ENCODE results near the gene WDFY4.

WDFY4 gene

DNA sequence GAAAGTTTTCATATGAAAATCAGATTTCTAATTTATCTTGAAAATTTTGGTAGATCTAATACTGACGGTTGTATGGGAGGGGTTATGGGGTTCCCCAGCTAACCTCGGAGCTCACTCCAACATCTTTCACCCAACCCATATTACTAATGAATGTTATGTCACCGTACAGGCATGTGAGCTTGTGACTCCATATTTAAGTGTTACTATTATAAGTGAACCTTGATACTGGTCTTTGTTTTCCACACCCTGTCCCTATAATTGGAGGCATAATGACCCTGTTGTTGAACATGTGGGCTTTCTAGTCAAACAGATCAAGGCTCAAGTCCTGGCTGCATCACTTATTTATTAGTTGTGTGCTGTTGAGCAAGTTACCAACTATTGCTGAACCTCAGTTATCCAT, 27.2 kb downstream of the WDFY4 start:
- no peak for TF ChIP-seq ISL1 (CRISPR knock-in tag; IDR thresholded peaks at IDR 0.05)
- no peak for TF ChIP-seq PPARA (CRISPR knock-in tag; IDR thresholded peaks at IDR 0.05; ENCODE audit: borderline replicate concordance)
- TF ChIP-seq, protein P1, sequence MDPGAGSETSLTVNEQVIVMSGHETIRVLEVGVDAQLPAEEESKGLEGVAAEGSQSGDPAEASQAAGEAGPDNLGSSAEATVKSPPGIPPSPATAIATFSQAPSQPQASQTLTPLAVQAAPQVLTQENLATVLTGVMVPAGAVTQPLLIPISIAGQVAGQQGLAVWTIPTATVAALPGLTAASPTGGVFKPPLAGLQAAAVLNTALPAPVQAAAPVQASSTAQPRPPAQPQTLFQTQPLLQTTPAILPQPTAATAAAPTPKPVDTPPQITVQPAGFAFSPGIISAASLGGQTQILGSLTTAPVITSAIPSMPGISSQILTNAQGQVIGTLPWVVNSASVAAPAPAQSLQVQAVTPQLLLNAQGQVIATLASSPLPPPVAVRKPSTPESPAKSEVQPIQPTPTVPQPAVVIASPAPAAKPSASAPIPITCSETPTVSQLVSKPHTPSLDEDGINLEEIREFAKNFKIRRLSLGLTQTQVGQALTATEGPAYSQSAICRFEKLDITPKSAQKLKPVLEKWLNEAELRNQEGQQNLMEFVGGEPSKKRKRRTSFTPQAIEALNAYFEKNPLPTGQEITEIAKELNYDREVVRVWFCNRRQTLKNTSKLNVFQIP (CRISPR knock-in tag; IDR thresholded peaks at IDR 0.05; ENCODE audit: borderline replicate concordance, low read depth): no peak
- no peak for ATAC-seq

DNA sequence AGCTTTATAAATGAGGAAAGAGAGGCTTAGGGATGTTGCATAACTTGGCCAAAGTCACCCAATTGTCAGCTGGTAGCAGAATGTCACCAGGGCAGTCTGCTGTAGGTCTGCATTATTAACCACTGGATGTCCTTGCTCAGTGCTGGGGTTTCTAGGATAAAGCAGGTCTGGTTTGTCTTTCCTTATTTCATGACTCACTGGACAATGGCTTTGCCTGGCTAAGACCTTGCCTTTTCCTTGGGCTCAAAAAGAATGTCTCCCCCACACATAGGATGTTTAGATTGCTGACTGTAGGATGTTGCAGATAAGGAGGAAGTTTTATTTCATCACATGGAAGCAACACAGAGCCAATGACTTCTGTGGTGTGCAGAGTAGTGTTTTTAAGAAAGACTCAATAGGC, 29.4 kb downstream of the WDFY4 start:
- ATAC-seq: no peak
- TF ChIP-seq ISL1 (CRISPR knock-in tag; IDR thresholded peaks at IDR 0.05) (no peak), RARB (CRISPR knock-in tag; IDR thresholded peaks at IDR 0.05) (no peak), ESRRG (CRISPR knock-in tag; IDR thresholded peaks at IDR 0.05) (no peak), ZFP30 (CRISPR knock-in tag; IDR thresholded peaks at IDR 0.05) (no peak), OSR1 (CRISPR knock-in tag; IDR thresholded peaks at IDR 0.05) (no peak), CSDC2 (CRISPR knock-in tag; IDR thresholded peaks at IDR 0.05) (no peak), PPARA (CRISPR knock-in tag; IDR thresholded peaks at IDR 0.05; ENCODE audit: borderline replicate concordance) (no peak)
- TF ChIP-seq, protein P2, sequence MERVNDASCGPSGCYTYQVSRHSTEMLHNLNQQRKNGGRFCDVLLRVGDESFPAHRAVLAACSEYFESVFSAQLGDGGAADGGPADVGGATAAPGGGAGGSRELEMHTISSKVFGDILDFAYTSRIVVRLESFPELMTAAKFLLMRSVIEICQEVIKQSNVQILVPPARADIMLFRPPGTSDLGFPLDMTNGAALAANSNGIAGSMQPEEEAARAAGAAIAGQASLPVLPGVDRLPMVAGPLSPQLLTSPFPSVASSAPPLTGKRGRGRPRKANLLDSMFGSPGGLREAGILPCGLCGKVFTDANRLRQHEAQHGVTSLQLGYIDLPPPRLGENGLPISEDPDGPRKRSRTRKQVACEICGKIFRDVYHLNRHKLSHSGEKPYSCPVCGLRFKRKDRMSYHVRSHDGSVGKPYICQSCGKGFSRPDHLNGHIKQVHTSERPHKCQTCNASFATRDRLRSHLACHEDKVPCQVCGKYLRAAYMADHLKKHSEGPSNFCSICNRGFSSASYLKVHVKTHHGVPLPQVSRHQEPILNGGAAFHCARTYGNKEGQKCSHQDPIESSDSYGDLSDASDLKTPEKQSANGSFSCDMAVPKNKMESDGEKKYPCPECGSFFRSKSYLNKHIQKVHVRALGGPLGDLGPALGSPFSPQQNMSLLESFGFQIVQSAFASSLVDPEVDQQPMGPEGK (CRISPR knock-in tag; IDR thresholded peaks at IDR 0.05; ENCODE audit: borderline replicate concordance): no peak

DNA sequence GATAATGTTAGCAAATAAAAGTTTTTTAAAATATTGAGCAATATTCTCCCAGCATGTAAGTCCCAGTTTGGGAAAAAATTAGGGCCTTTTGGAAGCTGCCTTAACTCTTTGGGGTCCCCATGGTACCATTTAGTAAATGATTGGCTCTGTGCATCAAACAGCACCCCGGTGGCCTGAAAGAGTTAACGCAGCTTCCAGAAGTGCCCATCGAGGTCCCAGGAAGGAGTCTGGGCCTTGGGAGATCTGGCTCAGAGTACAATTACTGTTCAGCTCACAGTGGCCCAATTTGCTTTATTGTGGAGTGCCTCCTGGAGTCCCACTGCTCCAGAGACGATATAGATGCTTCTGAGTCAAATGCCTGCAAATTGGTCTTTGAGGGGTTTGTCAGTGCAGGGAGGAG, 31.7 kb downstream of the WDFY4 start:
- TF ChIP-seq BACH2 (CRISPR knock-in tag; IDR thresholded peaks at IDR 0.05; ENCODE audit: borderline replicate concordance): no peak
- TF ChIP-seq GLIS3 (CRISPR knock-in tag; IDR thresholded peaks at IDR 0.05): no peak
- TF ChIP-seq OSR1 (CRISPR knock-in tag; IDR thresholded peaks at IDR 0.05): no peak
- TF ChIP-seq ZFP30 (CRISPR knock-in tag; IDR thresholded peaks at IDR 0.05): no peak
- no peak for TF ChIP-seq ZNF565 (CRISPR knock-in tag; conservative IDR thresholded peaks at IDR 0.05; ENCODE audit: low read depth)
- ATAC-seq: no peak

DNA sequence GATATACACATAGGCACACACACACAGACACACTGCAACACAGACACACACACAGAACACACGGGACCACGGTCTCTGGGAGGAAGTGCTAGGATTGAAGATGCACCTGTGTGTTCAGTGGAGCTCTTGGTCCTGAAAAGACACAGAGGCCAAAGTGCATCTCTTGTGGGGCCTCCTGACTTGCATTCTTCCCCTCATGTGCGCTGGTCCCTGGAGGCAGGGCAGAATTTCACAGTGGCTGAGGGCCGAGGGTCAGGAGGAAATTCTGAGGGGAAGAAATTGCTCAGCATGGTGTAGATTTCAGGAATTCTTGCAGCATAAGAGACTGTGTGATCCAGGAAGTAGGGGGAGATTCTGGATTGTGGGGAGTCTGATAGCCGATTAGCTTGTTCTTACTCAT, 35.9 kb downstream of the WDFY4 start:
- no peak for ATAC-seq
- TF ChIP-seq, protein P3, sequence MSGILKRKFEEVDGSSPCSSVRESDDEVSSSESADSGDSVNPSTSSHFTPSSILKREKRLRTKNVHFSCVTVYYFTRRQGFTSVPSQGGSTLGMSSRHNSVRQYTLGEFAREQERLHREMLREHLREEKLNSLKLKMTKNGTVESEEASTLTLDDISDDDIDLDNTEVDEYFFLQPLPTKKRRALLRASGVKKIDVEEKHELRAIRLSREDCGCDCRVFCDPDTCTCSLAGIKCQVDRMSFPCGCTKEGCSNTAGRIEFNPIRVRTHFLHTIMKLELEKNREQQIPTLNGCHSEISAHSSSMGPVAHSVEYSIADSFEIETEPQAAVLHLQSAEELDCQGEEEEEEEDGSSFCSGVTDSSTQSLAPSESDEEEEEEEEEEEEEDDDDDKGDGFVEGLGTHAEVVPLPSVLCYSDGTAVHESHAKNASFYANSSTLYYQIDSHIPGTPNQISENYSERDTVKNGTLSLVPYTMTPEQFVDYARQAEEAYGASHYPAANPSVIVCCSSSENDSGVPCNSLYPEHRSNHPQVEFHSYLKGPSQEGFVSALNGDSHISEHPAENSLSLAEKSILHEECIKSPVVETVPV (CRISPR knock-in tag; IDR thresholded peaks at IDR 0.05): no peak
- TF ChIP-seq ZNF565 (CRISPR knock-in tag; conservative IDR thresholded peaks at IDR 0.05; ENCODE audit: low read depth): no peak
- no peak for TF ChIP-seq ZFP3 (CRISPR knock-in tag; IDR thresholded peaks at IDR 0.05)
- TF ChIP-seq PPARA (CRISPR knock-in tag; IDR thresholded peaks at IDR 0.05; ENCODE audit: borderline replicate concordance): no peak
- TF ChIP-seq ARNTL (CRISPR knock-in tag; IDR thresholded peaks at IDR 0.05; ENCODE audit: borderline replicate concordance, low read depth): no peak
- TF ChIP-seq ZFP30 (CRISPR knock-in tag; IDR thresholded peaks at IDR 0.05): no peak

DNA sequence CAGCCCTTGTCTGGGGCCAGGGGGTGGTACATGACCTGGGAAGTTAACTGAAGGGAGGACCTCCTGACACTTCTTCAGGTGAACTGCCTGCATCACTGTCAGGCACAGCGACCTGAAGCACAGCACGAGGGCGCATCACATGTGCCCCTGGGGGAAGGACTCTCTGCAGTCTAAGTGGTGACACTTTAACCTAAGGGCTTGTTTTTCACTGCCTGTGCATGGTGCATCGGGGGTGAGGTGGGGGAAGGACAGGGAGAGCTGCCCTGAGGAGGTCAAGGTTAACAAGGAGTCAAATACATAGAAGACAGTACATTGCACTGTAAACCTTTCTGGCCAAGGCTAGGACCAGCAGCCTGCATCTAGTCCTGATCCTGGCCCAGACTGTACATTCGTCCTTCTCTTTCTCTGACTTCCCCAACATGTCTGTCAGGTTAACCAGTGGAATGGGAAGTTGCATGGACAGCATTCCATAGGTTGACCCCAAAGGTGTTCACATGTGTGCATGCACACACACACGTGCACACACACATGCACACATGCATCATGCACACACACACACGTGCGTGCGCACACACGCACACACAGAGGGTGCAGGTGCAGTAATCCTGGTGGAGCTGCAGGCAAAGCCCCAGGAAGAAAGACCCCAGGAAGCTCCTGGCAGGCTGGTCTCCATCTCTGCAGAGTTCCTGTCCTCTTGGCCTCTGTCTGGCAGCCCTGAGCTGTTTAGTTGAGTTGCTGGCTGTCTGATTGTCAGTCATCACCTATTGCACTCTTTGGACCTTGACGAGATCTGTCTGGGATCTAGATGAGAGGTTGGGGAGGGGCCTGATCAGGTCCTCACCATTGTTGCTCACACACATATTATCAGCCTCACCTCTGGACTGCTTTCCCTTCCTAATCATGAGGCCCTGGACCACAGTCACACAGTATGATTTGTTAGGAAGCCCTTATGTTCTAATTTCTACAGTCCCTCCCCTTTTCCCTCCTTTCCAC, 37.8 kb downstream of the WDFY4 start:
- no peak for ATAC-seq
- TF ChIP-seq GLIS3 (CRISPR knock-in tag; IDR thresholded peaks at IDR 0.05) (no peak), SNAI2 (CRISPR knock-in tag; IDR thresholded peaks at IDR 0.05) (no peak), ZNF8 (CRISPR knock-in tag; IDR thresholded peaks at IDR 0.05) (no peak), ESRRG (CRISPR knock-in tag; IDR thresholded peaks at IDR 0.05) (no peak), ZNF70 (CRISPR knock-in tag; IDR thresholded peaks at IDR 0.05) (no peak), ARNTL (CRISPR knock-in tag; IDR thresholded peaks at IDR 0.05; ENCODE audit: borderline replicate concordance, low read depth) (no peak), CSDC2 (CRISPR knock-in tag; IDR thresholded peaks at IDR 0.05) (no peak), ISL1 (CRISPR knock-in tag; IDR thresholded peaks at IDR 0.05) (no peak), TCF4 (CRISPR knock-in tag; IDR thresholded peaks at IDR 0.05; ENCODE audit: borderline replicate concordance) (no peak), TOX (CRISPR knock-in tag; IDR thresholded peaks at IDR 0.05; ENCODE audit: borderline replicate concordance) (no peak), BACH2 (CRISPR knock-in tag; IDR thresholded peaks at IDR 0.05; ENCODE audit: borderline replicate concordance) (no peak), ZFP30 (CRISPR knock-in tag; IDR thresholded peaks at IDR 0.05) (no peak), OSR1 (CRISPR knock-in tag; IDR thresholded peaks at IDR 0.05) (no peak), ZNF565 (CRISPR knock-in tag; conservative IDR thresholded peaks at IDR 0.05; ENCODE audit: low read depth) (no peak), ZFP3 (CRISPR knock-in tag; IDR thresholded peaks at IDR 0.05) (no peak)
- TF ChIP-seq, protein P3 (CRISPR knock-in tag; IDR thresholded peaks at IDR 0.05): no peak
- TF ChIP-seq, protein P2 (CRISPR knock-in tag; IDR thresholded peaks at IDR 0.05; ENCODE audit: borderline replicate concordance): no peak
- TF ChIP-seq, protein P4, sequence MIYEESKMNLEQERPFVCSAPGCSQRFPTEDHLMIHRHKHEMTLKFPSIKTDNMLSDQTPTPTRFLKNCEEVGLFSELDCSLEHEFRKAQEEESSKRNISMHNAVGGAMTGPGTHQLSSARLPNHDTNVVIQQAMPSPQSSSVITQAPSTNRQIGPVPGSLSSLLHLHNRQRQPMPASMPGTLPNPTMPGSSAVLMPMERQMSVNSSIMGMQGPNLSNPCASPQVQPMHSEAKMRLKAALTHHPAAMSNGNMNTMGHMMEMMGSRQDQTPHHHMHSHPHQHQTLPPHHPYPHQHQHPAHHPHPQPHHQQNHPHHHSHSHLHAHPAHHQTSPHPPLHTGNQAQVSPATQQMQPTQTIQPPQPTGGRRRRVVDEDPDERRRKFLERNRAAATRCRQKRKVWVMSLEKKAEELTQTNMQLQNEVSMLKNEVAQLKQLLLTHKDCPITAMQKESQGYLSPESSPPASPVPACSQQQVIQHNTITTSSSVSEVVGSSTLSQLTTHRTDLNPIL (CRISPR knock-in tag; IDR thresholded peaks at IDR 0.05; ENCODE audit: low read depth): no peak
